HG03432 (cell line): ENCODE measurements around the gene MINAR2.

Source experiments
- ATAC-seq: cut with Tn5 transposase; IDR thresholded peaks from one replicate; pipeline ENCODE4 v1.9.1; 2021; ENCODE audit warnings: mild to moderate bottlenecking, moderate library complexity; ENCODE audit not compliant: unreplicated experiment

The MINAR2 gene, protein sequence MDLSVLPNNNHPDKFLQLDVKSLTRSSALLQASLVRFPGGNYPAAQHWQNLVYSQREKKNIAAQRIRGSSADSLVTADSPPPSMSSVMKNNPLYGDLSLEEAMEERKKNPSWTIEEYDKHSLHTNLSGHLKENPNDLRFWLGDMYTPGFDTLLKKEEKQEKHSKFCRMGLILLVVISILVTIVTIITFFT

DNA sequence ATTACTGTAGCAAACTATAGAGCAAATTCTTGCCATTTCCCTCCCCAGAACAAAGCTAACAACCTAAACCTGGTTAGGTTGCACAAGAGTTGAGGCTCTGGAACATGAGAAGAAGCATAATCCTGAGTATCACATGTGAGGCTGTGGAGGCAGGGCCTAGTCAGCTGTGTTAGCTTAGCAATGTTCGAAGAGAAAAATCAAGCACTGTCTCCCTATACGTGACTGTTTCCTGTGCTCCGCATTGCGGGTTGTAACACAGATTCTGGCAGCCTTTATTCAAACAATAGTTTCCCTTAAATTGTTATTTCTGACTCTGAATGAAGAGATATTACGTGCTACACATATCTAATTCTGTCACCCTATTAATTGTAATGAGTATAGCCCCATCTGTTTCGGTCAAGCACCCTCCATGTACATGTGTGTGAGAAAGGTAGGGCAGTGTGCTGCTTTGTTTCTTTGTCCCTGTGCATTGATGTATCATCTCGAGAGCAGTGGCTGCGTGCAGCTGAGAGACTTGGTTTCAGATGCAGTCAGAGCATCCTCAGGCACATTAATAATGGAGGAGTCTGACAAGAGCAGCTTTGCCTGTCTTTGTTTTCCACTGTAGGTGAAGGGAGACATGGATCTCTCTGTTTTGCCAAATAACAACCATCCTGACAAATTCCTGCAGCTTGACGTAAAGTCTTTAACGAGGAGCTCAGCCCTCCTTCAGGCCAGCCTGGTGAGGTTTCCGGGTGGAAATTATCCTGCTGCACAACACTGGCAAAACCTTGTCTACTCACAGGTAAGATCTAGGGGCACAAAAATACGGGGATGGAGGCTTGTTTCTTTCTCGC lies at the start of gene MINAR2:
Gene MINAR2, plus strand, starts transcription at position 523 of the 836 bp plus-strand sequence. Its CDS starts 97 bp downstream, at position 620.
- ATAC-seq: peak; percentile 74

DNA sequence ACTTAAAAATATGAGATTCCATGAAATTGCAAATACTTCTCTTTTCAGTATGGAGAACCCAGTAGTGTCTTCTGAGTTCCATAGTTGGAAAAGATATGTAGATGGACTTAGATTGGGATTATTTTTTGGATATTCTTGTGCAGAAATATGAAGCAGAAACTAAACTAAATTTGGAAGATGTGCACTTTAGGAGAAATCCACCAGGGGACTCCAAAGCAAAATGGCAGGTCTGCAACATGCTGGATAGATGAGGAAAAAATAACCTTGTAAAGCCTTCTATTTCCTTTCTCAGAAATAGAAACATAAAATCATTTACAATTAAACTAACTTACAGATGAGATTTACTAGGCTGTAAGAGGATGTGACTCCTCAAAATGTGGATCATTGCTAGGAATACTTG lies 49.2 kb upstream of the MINAR2 start:
- no peak for ATAC-seq

GRCh38 chr5:129716235-129716634 lies 31.7 kb upstream of the MINAR2 start:
- ATAC-seq: no peak

GRCh38 chr5:129716651-129717050 lies 31.2 kb upstream of the MINAR2 start:
- ATAC-seq: no peak

GRCh38 chr5:129717751-129718310 lies 30.1 kb upstream of the MINAR2 start:
- ATAC-seq: no peak

DNA sequence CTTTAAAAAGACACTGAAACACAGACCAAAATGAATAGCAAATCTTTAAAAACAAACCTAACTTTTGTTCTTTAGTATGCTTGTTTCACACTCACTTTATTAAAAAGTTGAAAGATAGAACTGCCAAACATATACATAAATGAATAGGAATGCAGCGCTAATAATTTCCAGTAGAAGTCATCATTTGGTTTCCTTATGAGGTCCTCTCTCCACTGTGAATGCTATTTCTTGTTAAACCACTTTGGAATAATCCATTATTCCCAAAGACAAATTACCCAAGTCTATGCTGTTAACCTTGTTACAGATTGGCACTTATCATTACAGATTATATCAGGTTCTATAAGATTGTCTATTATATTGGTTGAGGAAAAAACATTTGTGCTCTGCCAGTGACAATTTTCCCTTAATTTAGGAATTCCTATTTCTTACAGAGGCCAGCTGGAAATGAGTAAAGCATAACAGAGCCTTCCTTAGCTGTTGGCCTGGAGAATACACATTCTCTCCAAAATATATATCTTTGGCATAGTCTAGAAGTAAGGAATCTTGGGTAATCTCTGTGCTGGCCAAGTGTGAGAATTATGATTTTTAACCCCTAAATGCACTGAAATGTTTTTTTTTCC lies 29.3 kb upstream of the MINAR2 start:
- no peak for ATAC-seq

DNA sequence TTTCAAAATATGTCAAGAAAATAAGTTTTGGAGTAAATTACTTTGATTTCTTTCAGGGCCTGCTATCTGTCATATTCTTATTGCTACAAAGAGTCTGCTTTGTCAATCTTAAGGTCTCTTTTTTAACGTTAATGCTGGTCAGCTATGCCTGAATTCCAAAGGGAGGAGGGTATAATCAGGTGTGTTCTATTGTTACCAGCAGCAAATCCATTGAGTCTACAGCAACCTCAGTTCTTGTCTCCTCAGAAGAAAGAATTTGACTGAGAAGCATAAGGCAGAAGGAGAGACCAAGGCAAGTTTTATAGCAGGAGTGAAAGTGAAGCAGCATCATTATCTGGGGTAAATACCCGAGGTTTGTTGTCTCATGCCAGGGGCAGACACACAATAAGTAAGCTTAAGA lies 23.7 kb upstream of the MINAR2 start:
- ATAC-seq: no peak

- ATAC-seq: no peak
These were observed 23.2 kb upstream of the MINAR2 start for GRCh38 chr5:129724647-129725046.

GRCh38 chr5:129739773-129740172 lies 8.1 kb upstream of the MINAR2 start:
- ATAC-seq: no peak

- no peak for ATAC-seq
These were observed 4.2 kb upstream of the MINAR2 start for GRCh38 chr5:129743541-129744187.

- no peak for ATAC-seq
These were observed 1.9 kb upstream of the MINAR2 start for GRCh38 chr5:129745997-129746396.

DNA sequence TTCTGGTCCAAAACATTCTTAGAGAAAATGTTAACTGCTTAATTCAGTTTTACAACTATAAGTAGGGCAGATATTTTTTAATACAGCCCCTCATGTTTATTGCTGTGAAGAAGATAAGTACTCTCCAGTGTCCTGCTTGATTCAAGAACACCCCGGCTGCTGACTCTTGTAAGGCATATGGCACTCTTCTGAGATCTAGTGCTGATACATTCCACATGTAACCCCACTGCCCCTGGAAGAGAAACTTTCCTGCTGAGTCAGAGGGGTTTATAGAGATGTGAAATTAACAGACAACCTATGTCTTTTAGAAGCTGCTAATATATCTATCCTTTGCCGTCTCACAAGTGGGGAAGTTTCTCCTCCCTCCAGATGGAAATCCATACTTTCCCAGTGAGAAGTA lies 1.0 kb upstream of the MINAR2 start:
- no peak for ATAC-seq

- ATAC-seq: no peak
These were observed 1.3 kb downstream of the MINAR2 start for GRCh38 chr5:129748913-129749880.

GRCh38 chr5:129760636-129761325 lies 12.9 kb downstream of the MINAR2 start:
- ATAC-seq: no peak

GRCh38 chr5:129763651-129764050 lies 15.8 kb downstream of the MINAR2 start:
- ATAC-seq: no peak

GRCh38 chr5:129766798-129767197 lies 18.9 kb downstream of the MINAR2 start:
- ATAC-seq: no peak

GRCh38 chr5:129767927-129768380 lies 20.1 kb downstream of the MINAR2 start:
- ATAC-seq: peak; percentile 89

DNA sequence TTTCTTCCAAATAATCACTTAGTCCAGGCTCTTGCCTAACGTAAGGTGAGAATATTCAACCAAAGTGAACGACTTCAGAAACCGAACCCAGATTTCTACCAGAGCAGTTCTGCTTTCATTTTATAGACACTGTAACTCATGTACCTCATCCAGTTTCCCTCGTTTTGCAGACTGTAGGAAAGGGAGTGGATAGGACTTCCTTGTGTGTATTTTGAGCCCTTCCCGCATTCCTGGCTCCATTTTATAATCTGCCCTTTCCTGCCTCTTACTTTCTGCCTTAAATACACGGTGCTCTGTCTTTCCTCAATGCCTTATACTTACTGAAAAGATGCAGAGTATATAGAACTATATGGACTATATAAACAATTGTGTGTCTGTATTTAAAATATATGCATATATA lies 20.8 kb downstream of the MINAR2 start:
- no peak for ATAC-seq
